ENCODE data around the gene TTLL12.

Gene TTLL12

DNA sequence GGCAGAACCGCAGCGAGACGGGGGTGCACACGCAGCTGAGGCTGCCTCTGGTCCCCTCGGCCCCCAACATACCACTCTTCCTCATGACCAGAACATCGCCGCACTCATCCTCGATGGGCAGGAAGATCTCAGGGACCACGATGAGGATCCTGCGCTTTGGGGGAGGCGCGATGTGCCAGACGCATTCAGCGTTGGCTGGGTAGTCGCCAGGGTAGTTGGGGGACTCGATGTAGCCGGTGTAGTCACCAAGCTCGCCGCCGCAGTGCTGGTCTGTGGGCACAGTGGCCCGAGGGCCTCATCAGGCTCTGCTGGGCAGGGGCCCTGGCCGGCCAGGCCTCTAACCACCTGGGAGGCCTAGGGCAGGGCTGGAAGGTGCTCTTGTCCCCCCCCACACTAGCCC, 23.0 kb upstream of the TTLL12 start:
- no peak for TF ChIP-seq CTCF (IDR thresholded peaks at IDR 0.05; ENCODE audit: insufficient read depth, low read depth, low read length, missing control alignments)
- DNase-seq (ENCODE audit: low read depth), result no peak

GRCh38 chr22:43209523-43209890, 22.6 kb upstream of the TTLL12 start:
- H3K4me3 ChIP-seq (ENCODE audit: low read depth, low read length), result no peak overlapping the region
- no peak for TF ChIP-seq CTCF (IDR thresholded peaks at IDR 0.05; ENCODE audit: insufficient read depth, low read depth, low read length, missing control alignments)

More for the DNA sequence above, 23.0 kb upstream of the TTLL12 start:
- H3K4me3 ChIP-seq (ENCODE audit: low read depth, low read length), result no peak overlapping the region

DNA sequence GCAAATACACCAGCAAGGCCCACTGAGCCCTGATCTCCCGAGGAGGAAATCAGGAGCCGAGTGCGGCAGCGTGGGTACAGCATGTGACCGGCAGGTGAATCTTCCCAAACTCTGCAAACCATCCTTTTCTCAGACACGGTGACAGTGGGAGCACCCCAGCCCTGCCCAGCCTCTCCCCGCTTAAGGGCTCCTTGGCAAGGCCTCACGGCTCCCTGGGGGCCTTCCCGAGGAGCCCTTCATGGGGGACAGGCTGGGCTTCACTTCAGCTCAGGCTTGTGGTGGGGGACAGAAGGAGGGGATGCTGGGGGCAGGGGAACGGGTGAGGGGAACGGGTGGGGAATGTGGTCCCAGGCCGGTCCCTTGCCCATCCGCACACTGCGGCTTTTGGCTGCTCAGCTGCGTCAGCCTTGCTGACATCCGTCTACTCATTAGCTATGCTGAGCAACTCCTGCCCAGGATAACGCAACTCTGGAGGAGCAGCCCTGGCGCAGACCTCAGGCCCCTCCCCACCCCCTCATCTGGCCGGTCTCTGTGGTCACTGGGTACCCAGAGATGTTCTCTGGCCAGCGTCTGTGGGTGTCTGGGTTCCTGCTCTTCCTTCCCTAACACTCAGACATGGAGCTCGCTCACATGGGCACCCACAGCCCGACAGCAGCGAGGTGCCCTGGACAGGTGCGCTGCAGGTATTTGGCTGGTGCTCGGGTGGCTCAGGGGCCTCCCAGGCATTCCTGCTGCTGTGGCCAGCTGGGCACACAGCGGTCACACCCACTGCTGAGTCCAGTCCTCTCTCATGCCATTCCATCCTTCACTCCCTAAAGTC, 22.0 kb upstream of the TTLL12 start:
- no peak for TF ChIP-seq CTCF (IDR thresholded peaks at IDR 0.05; ENCODE audit: insufficient read depth, low read depth, low read length, missing control alignments)
- no peak for DNase-seq (ENCODE audit: low read depth)
- no peak overlapping the region for H3K4me3 ChIP-seq (ENCODE audit: low read depth, low read length)

More at GRCh38 chr22:43209523-43209890, 22.6 kb upstream of the TTLL12 start:
- DNase-seq (ENCODE audit: low read depth), result no peak

DNA sequence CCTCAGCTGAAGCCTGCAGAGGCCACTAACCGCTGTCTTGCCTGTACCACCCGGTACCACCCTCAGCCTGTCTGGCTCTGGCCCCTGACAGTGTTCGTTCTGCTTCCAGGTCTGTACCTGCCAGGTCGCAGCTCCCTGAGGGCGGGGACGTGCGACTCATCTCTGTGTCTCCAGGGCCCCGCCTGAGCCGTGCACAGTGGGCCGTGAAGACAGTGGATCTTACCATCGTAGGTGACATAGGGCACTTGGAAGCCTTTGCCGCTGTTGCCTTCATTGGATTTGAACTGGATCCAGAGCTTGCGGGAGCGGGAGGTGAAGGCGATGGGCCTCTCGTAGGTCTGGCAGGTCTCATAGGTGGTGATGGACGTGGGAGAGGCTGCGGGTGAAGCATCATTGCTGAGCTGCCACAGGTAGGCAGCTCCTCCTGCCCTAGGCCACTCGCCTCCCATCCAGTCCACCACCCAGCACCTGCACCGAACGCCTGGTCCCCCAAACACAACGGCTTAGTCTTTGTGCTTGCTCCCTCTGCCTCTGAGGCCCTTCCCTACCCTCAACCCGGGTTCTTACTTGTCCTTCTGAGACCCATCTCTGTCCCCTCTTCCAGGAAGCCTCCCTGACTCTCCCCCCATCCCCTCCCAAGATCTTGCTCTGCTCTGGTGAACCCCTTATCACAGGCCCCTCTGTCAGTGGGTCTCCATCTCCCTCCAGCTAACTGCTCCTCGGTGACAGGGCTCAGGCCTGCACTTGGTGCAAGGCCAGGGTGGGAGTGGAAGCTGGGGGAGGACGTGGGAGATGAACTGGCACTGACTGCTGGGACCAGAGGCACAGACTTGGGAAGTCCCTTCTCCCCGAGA, 21.1 kb upstream of the TTLL12 start:
- no peak overlapping the region for H3K4me3 ChIP-seq (ENCODE audit: low read depth, low read length)
- no peak for TF ChIP-seq CTCF (IDR thresholded peaks at IDR 0.05; ENCODE audit: insufficient read depth, low read depth, low read length, missing control alignments)
- DNase-seq (ENCODE audit: low read depth), result no peak

GRCh38 chr22:43207386-43207785, 20.5 kb upstream of the TTLL12 start:
- no peak for TF ChIP-seq CTCF (IDR thresholded peaks at IDR 0.05; ENCODE audit: insufficient read depth, low read depth, low read length, missing control alignments)
- DNase-seq (ENCODE audit: low read depth), result no peak
- no peak overlapping the region for H3K4me3 ChIP-seq (ENCODE audit: low read depth, low read length)

DNA sequence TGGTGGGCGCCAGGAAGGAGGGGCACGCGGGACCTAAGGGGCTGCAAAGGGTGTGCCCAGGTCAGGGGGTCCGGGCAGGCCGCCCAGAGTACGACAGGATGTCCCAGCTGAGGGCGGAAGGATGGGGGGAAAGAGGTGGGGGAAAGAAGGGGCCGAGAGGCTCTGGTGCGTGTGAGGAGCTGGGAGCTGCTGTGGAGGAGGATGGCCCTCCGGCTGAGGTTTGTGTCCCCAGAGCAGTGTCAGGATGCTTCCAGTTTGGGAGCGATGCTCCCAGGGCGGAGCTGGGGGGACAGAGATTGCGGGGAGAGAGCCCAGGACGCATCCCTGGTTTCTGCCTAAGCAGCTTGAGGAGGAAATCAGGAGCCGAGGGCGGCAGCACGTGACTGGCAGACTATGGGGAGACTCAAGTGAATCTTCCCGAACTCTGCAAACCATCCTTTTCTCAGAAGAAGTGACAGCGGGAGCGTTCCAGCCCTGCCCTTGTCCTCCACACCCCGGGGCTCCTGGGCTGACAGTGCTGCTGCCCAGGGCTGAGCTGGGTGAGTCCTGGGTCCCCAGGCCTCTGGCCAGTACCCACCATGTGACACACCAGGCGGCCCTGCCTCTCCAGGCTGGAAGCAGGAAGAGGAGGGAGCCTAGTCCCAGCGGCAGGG, 19.7 kb upstream of the TTLL12 start:
- no peak for DNase-seq (ENCODE audit: low read depth)
- H3K4me3 ChIP-seq (ENCODE audit: low read depth, low read length), result no peak overlapping the region
- no peak for TF ChIP-seq CTCF (IDR thresholded peaks at IDR 0.05; ENCODE audit: insufficient read depth, low read depth, low read length, missing control alignments)

All from GM12865 (cell line).